Psoas muscle (tissue), 8 donors: ENCODE results near the gene TRIAP1. TPM values are rescaled to one million over a fixed set of nuclear protein-coding genes. Genes with fewer than 3 reads are reported as not detected.

Source experiments
- ATAC-seq, 4 donors: fragments of 200-7000 bp; cut with Tn5 transposase; one replicate each; pipeline ENCODE4 v1.9.1; 2020; ENCODE audit warnings: moderate library complexity in 3 of 4, mild to moderate bottlenecking in 2 of 4
- DNase-seq, 2 donors: peaks; one replicate each; pipeline ENCODE4 v3.0.0-alpha.2; 2020
- H3K27ac ChIP-seq: fragments of 200-600 bp; one replicate; pipeline ENCODE4 v1.8.0; 2022
- H3K27me3 ChIP-seq, 3 donors: fragments of 200-600 bp in 1 of 3; one replicate each; pipeline versions ENCODE4 v1.6.1 to v1.8.0; 2013 to 2022; ENCODE audit warnings: low read length in 2 of 3, mild to moderate bottlenecking in 2 of 3, moderate library complexity in 1 of 3; ENCODE audit not compliant: insufficient read depth in 3 of 3
- H3K36me3 ChIP-seq, 2 donors: fragments of 200-600 bp in 1 of 2; one replicate each; pipeline versions ENCODE4 v1.6.1 to v1.8.0; 2013 to 2022; ENCODE audit warnings: low read depth in 1 of 2, mild to moderate bottlenecking in 1 of 2, moderate library complexity in 1 of 2; ENCODE audit not compliant: insufficient read depth in 1 of 2
- H3K4me1 ChIP-seq: fragments of 200-600 bp; one replicate; pipeline ENCODE4 v1.8.0; 2022
- H3K4me3 ChIP-seq: fragments of 200-600 bp; one replicate; pipeline ENCODE4 v1.8.0; 2022; ENCODE audit warnings: mild to moderate bottlenecking
- H3K9me3 ChIP-seq: fragments of 200-600 bp; one replicate; pipeline ENCODE4 v1.8.0; 2022
- WGBS, 3 donors: extraction: QIAGEN DNeasy Blood & Tissue Kit; methylation state at CpG; one replicate each; pipeline versions ENCODE4 v1.1.6 to v1.1.7; 2013; 5-methylcytosine and 5-hydroxymethylcytosine counted together
- intact Hi-C, 2 donors: fragments of 100-400 bp; cut with DNase I; formaldehyde crosslinking; loops; one replicate each; pipeline versions ENCODE4 v1.11.0 to v1.14.2; 2022
- polyA plus RNA-seq, 3 donors: library from polyadenylated mRNA; stranded (reverse); fragments of 200-250 nt; gene quantifications; one replicate each; pipeline ENCODE4 v1.2.3, GENCODE V29; 2013
- total RNA-seq, 4 donors: library from RNA; stranded (reverse); fragmentation: NEBNext Ultra II Directional in 2 of 4; extraction: Animal tissue kit (Norgen Biotek cat#: 25700) in 2 of 4; gene quantifications; one replicate each; pipeline versions ENCODE4 v1.2.1 to v1.2.4, GENCODE V29; 2021 to 2023
- TF ChIP-seq, protein P1 (sequence below): fragments of 200-600 bp; IDR thresholded peaks from one replicate; pipeline ENCODE4 v1.8.0; 2022; ENCODE audit warnings: antibody characterized with exemption
- donor health status: healthy with polysubstance abuse.
- donor health status: DM: no; HTN: no; CAD: no; lungs with moderate emphysema.
- donor health status: Bipolar disorder and iron deficiency.
- donor health status: healthy.
- donor health status: DM: yes; HTN: yes; CAD: no.
- donor health status: DM: no; HTN: no; CAD: no.
- donor health status: DM: no; HTN: no; CAD: no.
- donor health status: DM: yes; HTN: yes; CAD: no.

The TRIAP1 gene
- total and polyA plus RNA-seq, 7 donors: 24.4 to 111 (median 37.3) TPM

DNA sequence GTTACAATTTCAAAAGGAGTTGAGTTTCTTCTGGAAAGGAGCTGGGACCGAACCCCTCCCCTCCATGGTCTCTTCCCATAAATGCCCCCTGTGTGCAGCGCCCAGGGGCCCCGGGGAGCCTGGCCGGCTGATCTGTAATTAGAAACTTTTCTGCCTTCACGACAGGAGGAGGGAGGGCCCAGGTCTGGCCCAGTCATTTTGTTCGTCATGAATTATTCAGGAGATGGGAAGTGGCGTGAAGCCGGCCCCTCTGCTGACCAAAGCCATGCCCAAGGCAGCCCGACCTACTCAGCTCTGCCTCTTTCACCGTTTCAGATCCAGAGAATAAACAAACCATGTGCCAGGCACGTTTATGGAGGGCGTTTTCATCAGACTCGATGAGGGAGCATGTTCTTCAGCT, 44.0 kb downstream of the TRIAP1 start:
- H3K4me1 ChIP-seq: no peaks in the 10 kb centered on the region
- H3K9me3 ChIP-seq: no peaks in the 10 kb centered on the region
- intact Hi-C loops: no loop called here
- 10 to 15% (median 14%) methylated on average over 13 of the region's 13 CpGs for WGBS, 3 donors
- no peaks in the 10 kb centered on the region for H3K36me3 ChIP-seq
- no peak for ATAC-seq
- peaks cover 0 to 31% (median 0%) of the 10 kb centered on the region in 3 donors for H3K27me3 ChIP-seq
- TF ChIP-seq, protein P1, sequence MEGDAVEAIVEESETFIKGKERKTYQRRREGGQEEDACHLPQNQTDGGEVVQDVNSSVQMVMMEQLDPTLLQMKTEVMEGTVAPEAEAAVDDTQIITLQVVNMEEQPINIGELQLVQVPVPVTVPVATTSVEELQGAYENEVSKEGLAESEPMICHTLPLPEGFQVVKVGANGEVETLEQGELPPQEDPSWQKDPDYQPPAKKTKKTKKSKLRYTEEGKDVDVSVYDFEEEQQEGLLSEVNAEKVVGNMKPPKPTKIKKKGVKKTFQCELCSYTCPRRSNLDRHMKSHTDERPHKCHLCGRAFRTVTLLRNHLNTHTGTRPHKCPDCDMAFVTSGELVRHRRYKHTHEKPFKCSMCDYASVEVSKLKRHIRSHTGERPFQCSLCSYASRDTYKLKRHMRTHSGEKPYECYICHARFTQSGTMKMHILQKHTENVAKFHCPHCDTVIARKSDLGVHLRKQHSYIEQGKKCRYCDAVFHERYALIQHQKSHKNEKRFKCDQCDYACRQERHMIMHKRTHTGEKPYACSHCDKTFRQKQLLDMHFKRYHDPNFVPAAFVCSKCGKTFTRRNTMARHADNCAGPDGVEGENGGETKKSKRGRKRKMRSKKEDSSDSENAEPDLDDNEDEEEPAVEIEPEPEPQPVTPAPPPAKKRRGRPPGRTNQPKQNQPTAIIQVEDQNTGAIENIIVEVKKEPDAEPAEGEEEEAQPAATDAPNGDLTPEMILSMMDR: no peak
- no peak overlapping the region for H3K27ac ChIP-seq
- no peak for DNase-seq
- no peak overlapping the region for H3K4me3 ChIP-seq

DNA sequence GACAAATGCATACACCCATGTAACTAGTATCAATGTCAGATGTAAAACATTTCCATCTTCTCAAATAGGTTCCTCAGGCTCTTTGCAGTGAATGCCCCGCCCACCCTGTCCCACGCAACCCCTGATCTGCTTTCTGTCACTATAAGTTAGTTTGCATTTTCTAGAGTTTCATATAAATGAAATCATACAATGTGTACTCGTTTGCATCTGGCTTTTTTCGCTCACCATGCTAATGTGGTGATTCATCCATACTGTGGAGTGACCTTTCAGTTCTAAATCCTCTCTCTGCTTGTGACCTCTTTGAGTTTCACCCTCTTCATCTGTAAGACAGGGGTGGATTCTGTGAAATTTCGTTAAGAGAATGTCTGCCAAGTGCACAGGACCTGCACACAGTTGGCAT, 46.7 kb downstream of the TRIAP1 start:
- no peaks in the 10 kb centered on the region for H3K9me3 ChIP-seq
- H3K4me1 ChIP-seq: no peaks in the 10 kb centered on the region
- TF ChIP-seq, protein P1: no peak
- no peak for DNase-seq
- H3K27ac ChIP-seq: no peak overlapping the region
- no peaks in the 10 kb centered on the region for H3K36me3 ChIP-seq
- intact Hi-C loops: no loop called here
- 72 to 75% (median 74%) methylated on average over 5 of the region's 5 CpGs for WGBS, 3 donors
- no peak overlapping the region for H3K4me3 ChIP-seq
- ATAC-seq: no peak
- H3K27me3 ChIP-seq: peaks cover 0 to 50% (median 1%) of the 10 kb centered on the region in 3 donors

DNA sequence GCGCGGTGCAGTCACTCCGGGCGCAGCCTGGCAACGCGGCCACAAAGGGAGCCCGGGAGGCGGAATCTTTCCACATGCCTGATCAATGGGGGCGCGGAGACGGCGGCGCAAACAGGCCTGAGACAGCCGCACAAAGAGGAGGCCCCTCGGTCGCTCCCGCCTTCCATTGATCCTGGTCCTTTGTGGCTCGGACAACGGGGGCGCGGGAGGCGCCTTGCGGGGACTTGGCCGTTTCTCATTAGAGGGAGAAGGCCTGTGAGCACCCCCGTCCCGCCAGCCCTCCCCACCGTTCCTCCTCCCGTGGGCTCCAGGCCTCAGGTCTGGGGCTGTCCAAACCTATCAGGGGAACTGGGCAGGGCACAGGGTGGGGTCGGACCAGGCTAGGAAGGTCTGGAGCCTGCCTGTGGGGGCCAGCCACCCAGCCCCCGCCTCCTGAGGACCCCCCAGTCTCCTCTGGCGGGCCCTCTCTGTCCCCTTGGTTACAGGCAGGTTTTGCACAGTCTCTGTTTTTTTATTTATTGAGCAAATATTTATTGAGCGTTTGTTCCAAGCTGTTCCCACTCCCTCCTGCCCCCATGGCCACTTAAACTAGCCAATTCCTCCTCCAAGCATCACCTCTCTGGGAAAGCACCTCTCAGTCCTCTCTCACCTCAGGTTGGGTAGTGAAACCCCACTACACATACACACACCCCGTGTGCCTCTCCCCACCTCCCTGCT, 48.2 kb downstream of the TRIAP1 start:
- H3K36me3 ChIP-seq: no peaks in the 10 kb centered on the region
- DNase-seq: no peak
- WGBS, 3 donors: 40 to 44% (median 40%) methylated on average over 27 to 33 of the region's 33 CpGs
- no peak overlapping the region for H3K27ac ChIP-seq
- TF ChIP-seq, protein P1: no peak
- H3K4me3 ChIP-seq: no peak overlapping the region
- peaks cover 0 to 65% (median 1%) of the 10 kb centered on the region in 3 donors for H3K27me3 ChIP-seq
- ATAC-seq: no peak
- intact Hi-C loops: no loop called here
- H3K9me3 ChIP-seq: no peaks in the 10 kb centered on the region
- no peaks in the 10 kb centered on the region for H3K4me1 ChIP-seq

DNA sequence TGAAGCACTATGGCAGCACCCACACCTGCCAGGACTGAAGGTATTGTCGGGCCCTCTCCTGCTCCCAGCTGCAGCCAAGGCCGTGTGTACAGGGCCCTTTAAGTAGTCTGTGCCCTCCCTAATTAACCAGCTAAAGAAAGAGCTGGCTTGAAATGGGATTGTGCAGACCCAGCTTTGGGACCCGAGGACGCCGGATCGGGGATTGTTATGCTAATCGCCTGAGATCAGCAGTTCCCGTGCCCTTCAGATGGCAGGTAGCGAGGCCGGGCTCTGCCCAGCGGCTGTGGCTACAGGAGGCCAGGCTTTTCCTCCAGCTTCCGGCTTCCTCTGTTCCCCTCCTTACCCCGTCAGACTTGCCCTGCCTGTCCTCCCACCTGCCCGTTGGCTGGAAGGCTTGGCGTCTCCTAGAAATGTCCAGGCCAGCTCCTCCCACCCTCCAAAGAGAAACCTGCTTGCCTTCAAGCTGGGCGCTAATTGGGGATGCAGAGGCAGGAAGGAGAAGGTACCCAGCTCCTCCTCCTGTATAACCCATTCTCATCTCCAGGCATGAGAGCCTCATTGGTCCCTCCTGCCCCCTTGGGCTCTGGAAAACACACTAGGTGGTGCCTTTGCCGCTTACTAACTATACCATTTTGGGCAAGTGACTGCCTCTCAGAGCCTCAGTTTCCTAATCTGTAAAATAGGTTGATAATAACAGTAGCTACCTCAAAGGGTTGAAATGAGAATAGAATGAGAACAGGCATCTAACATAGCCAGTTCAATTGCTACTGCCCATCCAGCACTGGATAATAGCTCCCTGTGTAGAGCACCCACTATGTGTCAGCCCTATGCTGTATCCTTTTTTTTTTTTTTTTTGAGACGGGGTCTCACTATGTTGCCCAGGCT, 51.5 kb downstream of the TRIAP1 start:
- Histone ChIP-seq H3K9me3 (no peaks in the 10 kb centered on the region), H3K4me3 (no peak overlapping the region), H3K4me1 (no peaks in the 10 kb centered on the region), H3K27me3 (peaks cover 0 to 77% (median 6%) of the 10 kb centered on the region in 3 donors), H3K27ac (no peak overlapping the region), H3K36me3 (no peaks in the 10 kb centered on the region)
- DNase-seq (no peak), ATAC-seq (no peak)
- TF ChIP-seq, protein P1: no peak
- intact Hi-C loops: no loop called here
- WGBS, 3 donors: 22 to 32% (median 25%) methylated on average over 17 to 18 of the region's 18 CpGs

Other genes starting within 250 kb of the TRIAP1 start
- 1,000 to 10,000 TPM in 3 of 4 donors, 100 to 1,000 TPM in 1; 662 to 1,479 (median 1,333) TPM for gene RPLP0, start 245.3 kb downstream of the TRIAP1 start, total RNA-seq
- 1,000 to 10,000 TPM; 2,571 to 2,845 (median 2,673) TPM for gene RPLP0, start 245.3 kb downstream of the TRIAP1 start, polyA plus RNA-seq
- gene PXN, start 180.7 kb downstream of the TRIAP1 start, total RNA-seq: 100 to 1,000 TPM in 2 of 4 donors, 10 to 100 TPM in 2; 67.6 to 166 (median 106) TPM
- 100 to 1,000 TPM in 1 of 3 donors, 10 to 100 TPM in 2; 64.7 to 147 (median 96.2) TPM for gene PXN, start 180.7 kb downstream of the TRIAP1 start, polyA plus RNA-seq
- gene RNU4-2, start 154.5 kb downstream of the TRIAP1 start, total RNA-seq: over 10,000 TPM in 3 of 4 donors, 1,000 to 10,000 TPM in 1; 9,511 to 17,387 (median 16,401) TPM
- gene RNU4-2, start 154.5 kb downstream of the TRIAP1 start, polyA plus RNA-seq: not detected
- 1,000 to 10,000 TPM; 1,144 to 3,144 (median 2,601) TPM for gene RNU4-1, start 153.1 kb downstream of the TRIAP1 start, total RNA-seq
- gene RNU4-1, start 153.1 kb downstream of the TRIAP1 start, polyA plus RNA-seq: not detected
- 1 to 10 TPM; 2.3 to 7.7 (median 4.8) TPM for gene SIRT4, start 144.1 kb downstream of the TRIAP1 start, total RNA-seq
- 10 to 100 TPM in 1 of 3 donors, 1 to 10 TPM in 2; 3.4 to 10.7 (median 5.4) TPM for gene SIRT4, start 144.1 kb downstream of the TRIAP1 start, polyA plus RNA-seq
- 1 to 10 TPM in 1 of 4 donors, not detected in 3; 1.0 TPM for gene PLA2G1B, start 118.6 kb downstream of the TRIAP1 start, total RNA-seq
- gene PLA2G1B, start 118.6 kb downstream of the TRIAP1 start, polyA plus RNA-seq: under 1 TPM in 2 of 3 donors, not detected in 1; 0.39 to 0.81 TPM
- under 1 TPM in 2 of 4 donors, not detected in 2; 0.06 to 0.20 TPM for gene MSI1, start 77.2 kb downstream of the TRIAP1 start, total RNA-seq
- under 1 TPM in 2 of 3 donors, not detected in 1; 0.03 to 0.04 TPM for gene MSI1, start 77.2 kb downstream of the TRIAP1 start, polyA plus RNA-seq
- 10 to 100 TPM; 34.4 to 52.6 (median 38.5) TPM for gene COX6A1, start 8.3 kb downstream of the TRIAP1 start, total RNA-seq
- 100 to 1,000 TPM in 1 of 3 donors, 10 to 100 TPM in 2; 58.1 to 211 (median 96.6) TPM for gene COX6A1, start 8.3 kb downstream of the TRIAP1 start, polyA plus RNA-seq
- 10 to 100 TPM in 2 of 4 donors, 1 to 10 TPM in 2; 8.7 to 17.6 (median 10.1) TPM for gene GATC, start 60 bp upstream of the TRIAP1 start, total RNA-seq
- gene GATC, start 60 bp upstream of the TRIAP1 start, polyA plus RNA-seq: 10 to 100 TPM in 1 of 3 donors, 1 to 10 TPM in 2; 6.4 to 16.5 (median 8.5) TPM
- gene SRSF9, start 23.4 kb upstream of the TRIAP1 start, total RNA-seq: 10 to 100 TPM; 24.9 to 34.8 (median 33.0) TPM
- gene SRSF9, start 23.4 kb upstream of the TRIAP1 start, polyA plus RNA-seq: 10 to 100 TPM; 26.4 to 53.8 (median 36.1) TPM
- gene DYNLL1, start 49.7 kb upstream of the TRIAP1 start, total RNA-seq: 100 to 1,000 TPM in 1 of 4 donors, 10 to 100 TPM in 3; 30.1 to 116 (median 68.2) TPM
- gene DYNLL1, start 49.7 kb upstream of the TRIAP1 start, polyA plus RNA-seq: 100 to 1,000 TPM in 2 of 3 donors, 10 to 100 TPM in 1; 62.0 to 155 (median 144) TPM
- 10 to 100 TPM; 33.1 to 52.8 (median 45.7) TPM for gene COQ5, start 82.8 kb upstream of the TRIAP1 start, total RNA-seq
- 10 to 100 TPM; 53.4 to 81.4 (median 55.4) TPM for gene COQ5, start 82.8 kb upstream of the TRIAP1 start, polyA plus RNA-seq
- 100 to 1,000 TPM; 296 to 463 (median 350) TPM for gene RNF10, start 88.0 kb upstream of the TRIAP1 start, total RNA-seq
- 100 to 1,000 TPM; 299 to 624 (median 302) TPM for gene RNF10, start 88.0 kb upstream of the TRIAP1 start, polyA plus RNA-seq
- gene POP5, start 135.0 kb upstream of the TRIAP1 start, total RNA-seq: 10 to 100 TPM in 3 of 4 donors, 1 to 10 TPM in 1; 9.8 to 20.2 (median 17.0) TPM
- gene POP5, start 135.0 kb upstream of the TRIAP1 start, polyA plus RNA-seq: 10 to 100 TPM; 18.9 to 30.4 (median 27.7) TPM
- gene CABP1, start 194.2 kb upstream of the TRIAP1 start, total RNA-seq: 1 to 10 TPM; 1.6 to 4.8 (median 2.6) TPM
- 1 to 10 TPM; 2.2 to 2.3 (median 2.3) TPM for gene CABP1, start 194.2 kb upstream of the TRIAP1 start, polyA plus RNA-seq
- 10 to 100 TPM; 49.2 to 63.8 (median 60.9) TPM for gene MLEC, start 240.8 kb upstream of the TRIAP1 start, total RNA-seq
- gene MLEC, start 240.8 kb upstream of the TRIAP1 start, polyA plus RNA-seq: 100 to 1,000 TPM in 1 of 3 donors, 10 to 100 TPM in 2; 30.7 to 102 (median 34.5) TPM